Uterus (tissue), 4 donors: ENCODE results near the gene KCNMA1. TPM values are rescaled to one million over a fixed set of nuclear protein-coding genes. Genes with fewer than 3 reads are reported as not detected.

Source experiments
- DNase-seq, 2 donors: peaks; one replicate each; pipeline ENCODE4 v3.0.0-alpha.2; 2019 to 2020
- H3K27ac ChIP-seq, 2 donors: fragments of 200-600 bp; sonication (generic); 1 replicate in 1 of 2; 2 replicates in 1 of 2; pipeline ENCODE4 v1.5.1; 2016 to 2018
- H3K27me3 ChIP-seq, 2 donors: fragments of 200-600 bp; sonication (generic); one replicate each; pipeline ENCODE4 v1.5.1; 2018 to 2019; ENCODE audit warnings: control low read depth in 1 of 2
- H3K36me3 ChIP-seq, 2 donors: fragments of 200-600 bp; sonication (generic); one replicate each; pipeline ENCODE4 v1.5.1; 2019; ENCODE audit warnings: control low read depth in 1 of 2
- H3K4me1 ChIP-seq, 2 donors: fragments of 200-600 bp; sonication (generic); one replicate each; pipeline ENCODE4 v1.5.1; 2018 to 2019; ENCODE audit warnings: control low read depth in 1 of 2
- H3K4me3 ChIP-seq, 2 donors: fragments of 200-600 bp; sonication (generic); 1 replicate in 1 of 2; 2 replicates in 1 of 2; pipeline ENCODE4 v1.5.1; 2018 to 2019; ENCODE audit warnings: mild to moderate bottlenecking in 1 of 2
- H3K9me3 ChIP-seq, 2 donors: fragments of 200-600 bp; sonication (generic); one replicate each; pipeline ENCODE4 v1.5.1; 2019; ENCODE audit warnings: control low read depth in 1 of 2
- CTCF ChIP-seq, 4 experiments: fragments of 200-600 bp in 2 of 4; fragments of 450-650 bp in 2 of 4; sonication (generic) in 2 of 4; IDR thresholded peaks; one replicate each; pipeline ENCODE4 v1.5.1; 2016 to 2019; ENCODE audit warnings: antibody characterized with exemption in 4 of 4, mild to moderate bottlenecking in 2 of 4, moderate library complexity in 1 of 4
- POLR2A ChIP-seq, 2 donors: fragments of 450-650 bp; IDR thresholded peaks; one replicate each; pipeline ENCODE4 v1.6.1; 2016; ENCODE audit warnings: antibody characterized with exemption in 2 of 2, mild to moderate bottlenecking in 1 of 2, moderate library complexity in 1 of 2
- intact Hi-C: fragments of 100-400 bp; cut with DNase I; formaldehyde crosslinking; loops from one replicate; pipeline ENCODE4 v1.15.1; 2023; ENCODE audit warnings: low total_unique reads
- total RNA-seq, 4 donors: library from RNA; depleted of rRNA in 3 of 4; stranded (reverse); fragments of >200 nt in 3 of 4; gene quantifications; one replicate each; pipeline versions ENCODE4 v1.1.0 to v1.2.4, GENCODE V29; 2014 to 2023
- donor health status: DM: yes; HTN: yes; CAD: no.

Gene KCNMA1
- total RNA-seq, 4 donors from 2014 or later: 86.2 to 236 (median 164) TPM

- H3K36me3 ChIP-seq: no peaks in the 10 kb centered on the region
- TF ChIP-seq CTCF (IDR thresholded peaks at IDR 0.05): no peak
- TF ChIP-seq POLR2A (IDR thresholded peaks at IDR 0.05): no peak
- no peaks in the 10 kb centered on the region for H3K9me3 ChIP-seq
- peak overlapping the region; percentile 66 to 90 for H3K27ac ChIP-seq
- DNase-seq: no peak
- H3K27me3 ChIP-seq: no peaks in the 10 kb centered on the region
- intact Hi-C loops: no loop called here
- no peak overlapping the region for H3K4me3 ChIP-seq
- H3K4me1 ChIP-seq: peaks cover 0 to 3% of the 10 kb centered on the region in 2 donors
These were observed 122.7 kb downstream of the KCNMA1 start for GRCh38 chr10:77514870-77515269.

- peak; percentile 63 to 73 for DNase-seq
- Histone ChIP-seq H3K36me3 (no peaks in the 10 kb centered on the region), H3K27me3 (no peaks in the 10 kb centered on the region), H3K27ac (peak overlapping the region; percentile 66 to 90), H3K4me3 (no peak overlapping the region), H3K4me1 (peaks cover 0 to 3% of the 10 kb centered on the region in 2 donors), H3K9me3 (no peaks in the 10 kb centered on the region)
- intact Hi-C loops: no loop called here
- no peak for TF ChIP-seq CTCF (IDR thresholded peaks at IDR 0.05)
These were observed 123.8 kb downstream of the KCNMA1 start for GRCh38 chr10:77513781-77514331.

- DNase-seq: no peak
- TF ChIP-seq POLR2A (IDR thresholded peaks at IDR 0.05) (no peak), CTCF (IDR thresholded peaks at IDR 0.05) (no peak)
- Histone ChIP-seq H3K27ac (peak overlapping the region; percentile 66 to 90), H3K27me3 (no peaks in the 10 kb centered on the region), H3K4me3 (no peak overlapping the region), H3K4me1 (peaks cover 0 to 3% of the 10 kb centered on the region in 2 donors), H3K36me3 (no peaks in the 10 kb centered on the region), H3K9me3 (no peaks in the 10 kb centered on the region)
- intact Hi-C loops: no loop called here
These were observed 124.4 kb downstream of the KCNMA1 start for GRCh38 chr10:77513220-77513619.

- Histone ChIP-seq H3K4me1 (peaks cover 0 to 3% of the 10 kb centered on the region in 2 donors), H3K9me3 (no peaks in the 10 kb centered on the region), H3K4me3 (no peak overlapping the region), H3K36me3 (no peaks in the 10 kb centered on the region), H3K27me3 (no peaks in the 10 kb centered on the region), H3K27ac (peak overlapping the region; percentile 66 to 90)
- no peak for DNase-seq
- intact Hi-C loops: no loop called here
- TF ChIP-seq POLR2A (IDR thresholded peaks at IDR 0.05) (no peak), CTCF (IDR thresholded peaks at IDR 0.05) (no peak)
These were observed 125.4 kb downstream of the KCNMA1 start for GRCh38 chr10:77512219-77512578.

GRCh38 chr10:77511498-77512218 lies 126.0 kb downstream of the KCNMA1 start:
- Histone ChIP-seq H3K4me1 (peaks cover 0 to 3% of the 10 kb centered on the region in 2 donors), H3K27ac (peak overlapping the region; percentile 66 to 90), H3K36me3 (no peaks in the 10 kb centered on the region), H3K9me3 (no peaks in the 10 kb centered on the region), H3K4me3 (no peak overlapping the region), H3K27me3 (no peaks in the 10 kb centered on the region)
- DNase-seq: no peak
- TF ChIP-seq POLR2A (IDR thresholded peaks at IDR 0.05): no peak
- no peak for TF ChIP-seq CTCF (IDR thresholded peaks at IDR 0.05)
- intact Hi-C loops: no loop called here
